ENCODE results near the gene IBA57.

IBA57 gene

DNA sequence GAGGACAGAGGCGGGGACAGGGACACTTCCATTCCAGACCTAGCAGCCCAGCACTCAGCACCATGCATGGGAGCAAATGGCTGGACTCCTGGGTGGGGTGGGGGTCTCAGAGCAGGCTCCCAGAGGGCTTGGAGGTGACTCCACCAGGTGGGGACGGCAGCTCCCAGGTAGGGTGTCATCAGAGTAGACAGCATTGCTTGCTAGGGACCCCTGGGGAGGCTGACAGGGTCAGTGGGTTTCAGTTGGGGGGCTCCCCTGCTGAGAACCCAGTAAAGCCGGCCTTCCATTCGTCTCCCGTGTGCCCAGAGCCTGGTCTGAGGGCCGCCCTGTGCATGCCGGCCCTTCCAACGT is 20.6 kb upstream of the IBA57 start:
- DNase-seq (ENCODE audit: low read depth in 2 of 2): no peak

DNA sequence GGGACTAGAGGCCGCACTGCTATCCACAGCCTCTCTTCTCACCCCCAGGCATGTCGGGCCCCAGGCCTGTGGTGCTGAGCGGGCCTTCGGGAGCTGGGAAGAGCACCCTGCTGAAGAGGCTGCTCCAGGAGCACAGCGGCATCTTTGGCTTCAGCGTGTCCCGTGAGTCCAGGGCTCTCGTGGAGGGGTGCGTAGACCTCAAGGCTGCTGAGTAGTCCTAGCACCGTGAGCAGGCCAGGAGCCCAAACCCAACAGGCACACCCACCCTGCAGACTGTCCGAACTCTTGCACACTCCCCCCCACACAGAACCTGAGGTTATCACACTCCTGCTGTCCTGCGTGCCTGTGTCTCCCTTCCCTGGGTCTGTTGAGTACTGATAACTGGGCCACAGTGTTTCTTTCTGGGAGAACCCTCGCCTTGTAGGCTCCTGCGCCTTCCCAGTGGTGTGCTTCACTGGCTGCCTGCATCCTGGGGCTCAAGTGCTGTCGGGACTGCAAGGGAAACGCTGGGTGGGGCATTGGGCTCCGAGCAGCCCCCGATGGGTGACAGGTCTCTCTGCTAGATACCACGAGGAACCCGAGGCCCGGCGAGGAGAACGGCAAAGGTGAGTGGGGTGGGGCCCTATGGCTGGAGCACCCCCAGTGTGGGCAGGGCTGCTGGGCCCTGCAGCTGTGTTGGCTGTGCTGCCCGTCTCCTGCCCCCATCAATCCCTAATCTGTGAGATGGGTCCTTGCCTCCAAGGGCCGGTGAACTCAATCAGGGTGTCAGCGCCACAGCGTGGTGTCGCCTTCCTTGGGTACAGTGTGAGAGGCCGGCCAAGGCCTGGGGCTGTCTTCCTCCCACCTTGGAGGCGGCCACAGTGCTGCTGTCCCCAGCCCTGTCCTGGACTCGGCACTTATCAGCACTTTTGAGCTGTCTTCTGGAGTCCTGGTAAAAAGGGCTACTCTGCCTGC is 19.9 kb upstream of the IBA57 start:
- no peak for DNase-seq (ENCODE audit: low read depth in 2 of 2)

DNA sequence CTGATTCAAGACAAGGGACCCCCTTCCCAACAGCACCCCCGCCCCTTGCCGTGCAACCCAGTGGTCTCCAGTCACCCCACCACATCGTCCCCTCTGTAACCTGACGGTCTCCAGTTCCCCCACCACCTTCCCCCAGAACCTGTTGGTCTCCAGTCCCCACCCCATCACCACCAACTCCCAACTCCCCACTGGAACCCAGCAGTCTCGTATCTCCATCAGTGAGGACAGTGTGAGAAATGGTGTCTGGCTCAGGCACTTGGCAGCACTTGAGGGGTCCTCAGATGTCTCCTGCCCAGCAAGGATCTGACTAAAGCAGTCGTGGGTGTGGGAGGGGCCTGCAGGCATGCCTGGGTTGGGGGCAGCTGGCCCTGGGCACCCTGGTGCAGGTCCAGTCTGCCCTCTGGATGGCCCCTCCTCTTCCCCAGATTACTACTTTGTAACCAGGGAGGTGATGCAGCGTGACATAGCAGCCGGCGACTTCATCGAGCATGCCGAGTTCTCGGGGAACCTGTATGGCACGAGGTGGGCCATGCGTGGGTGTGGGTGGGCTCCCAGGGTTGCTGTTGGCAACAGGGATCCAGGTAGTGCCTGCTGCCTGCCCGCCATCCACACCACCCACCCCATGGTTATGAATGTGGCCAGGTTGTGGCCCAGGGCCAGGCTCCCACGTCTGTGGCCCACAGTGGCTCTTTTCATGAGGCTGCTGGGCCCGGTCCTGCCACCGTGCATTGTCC is 19.0 kb upstream of the IBA57 start:
- DNase-seq (ENCODE audit: low read depth in 2 of 2): no peak

DNA sequence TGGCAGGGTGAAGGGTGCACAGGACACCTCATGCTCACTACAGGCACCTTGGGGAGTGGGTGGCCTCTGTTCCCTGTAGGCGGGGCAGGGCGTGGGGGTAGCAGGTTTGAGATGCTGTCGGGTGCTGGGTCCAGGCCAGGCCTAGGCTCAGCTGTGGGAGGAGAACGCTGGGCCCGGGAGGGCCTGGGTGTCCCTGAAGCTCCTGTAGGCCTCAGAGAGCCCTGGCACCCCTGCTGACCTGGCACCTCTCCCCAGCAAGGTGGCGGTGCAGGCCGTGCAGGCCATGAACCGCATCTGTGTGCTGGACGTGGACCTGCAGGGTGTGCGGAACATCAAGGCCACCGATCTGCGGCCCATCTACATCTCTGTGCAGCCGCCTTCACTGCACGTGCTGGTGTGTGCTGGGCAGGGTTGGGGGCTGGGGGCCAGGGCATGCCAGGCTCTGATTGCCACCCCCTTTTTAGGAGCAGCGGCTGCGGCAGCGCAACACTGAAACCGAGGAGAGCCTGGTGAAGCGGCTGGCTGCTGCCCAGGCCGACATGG is 18.4 kb upstream of the IBA57 start:
- no peak for DNase-seq (ENCODE audit: low read depth in 2 of 2)

DNA sequence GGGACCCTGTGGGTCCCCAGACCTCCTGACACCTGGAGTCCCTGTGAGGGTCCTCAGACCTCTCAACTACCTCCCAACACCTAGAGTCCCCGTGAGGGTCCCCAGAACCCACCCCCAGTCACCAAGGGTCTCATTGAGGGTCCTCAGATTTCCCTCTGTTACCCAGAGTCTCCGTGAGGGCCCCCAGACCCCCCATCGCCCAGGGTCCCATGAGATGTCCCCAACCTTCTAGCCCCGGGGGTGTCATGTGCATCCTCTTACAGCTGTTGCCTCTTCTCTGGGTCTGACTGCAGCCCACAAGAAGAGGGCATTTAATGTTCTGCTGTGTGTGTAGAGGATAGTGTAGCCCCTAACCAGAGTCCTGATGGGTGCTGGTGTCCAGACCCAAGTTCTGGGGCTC is 17.8 kb upstream of the IBA57 start:
- no peak for DNase-seq (ENCODE audit: low read depth in 2 of 2)

DNA sequence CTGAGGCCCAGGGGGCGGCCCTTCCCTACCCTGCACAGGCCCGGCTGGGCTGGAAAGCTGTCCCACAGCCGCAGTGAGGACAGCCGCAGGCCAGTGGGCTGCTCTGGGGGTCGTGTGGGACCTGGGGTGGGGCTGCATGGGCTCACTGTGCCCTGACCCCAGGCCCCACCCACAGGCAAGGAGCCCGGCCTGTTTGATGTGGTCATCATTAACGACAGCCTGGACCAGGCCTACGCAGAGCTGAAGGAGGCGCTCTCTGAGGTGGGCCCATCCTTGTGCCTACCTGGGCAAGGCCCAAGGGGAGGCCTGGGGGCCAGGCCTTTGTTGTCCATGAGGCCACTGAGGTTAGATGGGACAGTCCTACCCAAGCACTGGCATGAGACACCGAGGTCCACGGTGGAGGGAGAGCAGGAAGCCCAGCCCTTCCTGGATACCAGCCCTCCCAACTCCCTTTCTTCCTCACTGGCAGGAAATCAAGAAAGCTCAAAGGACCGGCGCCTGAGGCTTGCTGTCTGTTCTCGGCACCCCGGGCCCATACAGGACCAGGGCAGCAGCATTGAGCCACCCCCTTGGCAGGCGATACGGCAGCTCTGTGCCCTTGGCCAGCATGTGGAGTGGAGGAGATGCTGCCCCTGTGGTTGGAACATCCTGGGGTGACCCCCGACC is 17.3 kb upstream of the IBA57 start:
- no peak for DNase-seq (ENCODE audit: low read depth in 2 of 2)

DNA sequence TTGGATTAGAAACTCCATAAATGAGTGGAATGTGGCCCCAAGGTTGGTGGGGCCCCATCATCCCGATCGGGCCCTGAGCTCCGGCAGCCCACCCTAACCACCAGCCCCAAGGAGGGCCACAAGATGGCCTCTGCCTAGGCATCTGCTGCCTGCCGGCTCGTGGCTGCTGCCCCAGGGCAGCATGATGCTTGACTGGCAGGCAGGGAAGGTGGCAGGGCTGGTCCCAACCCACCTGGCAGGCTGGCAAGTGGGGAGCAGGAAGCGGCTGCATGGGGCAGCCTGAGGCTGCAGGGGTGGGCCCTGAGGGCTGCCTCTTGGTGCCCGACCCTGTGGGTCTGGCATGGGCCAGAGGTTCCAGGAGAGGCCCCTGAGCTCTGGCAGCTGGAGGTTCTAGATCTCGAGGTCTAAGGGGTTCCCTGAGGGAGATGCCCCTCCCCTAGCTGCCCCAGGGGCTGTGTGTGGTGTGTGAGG is 16.6 kb upstream of the IBA57 start:
- DNase-seq (ENCODE audit: low read depth in 2 of 2): no peak

DNA sequence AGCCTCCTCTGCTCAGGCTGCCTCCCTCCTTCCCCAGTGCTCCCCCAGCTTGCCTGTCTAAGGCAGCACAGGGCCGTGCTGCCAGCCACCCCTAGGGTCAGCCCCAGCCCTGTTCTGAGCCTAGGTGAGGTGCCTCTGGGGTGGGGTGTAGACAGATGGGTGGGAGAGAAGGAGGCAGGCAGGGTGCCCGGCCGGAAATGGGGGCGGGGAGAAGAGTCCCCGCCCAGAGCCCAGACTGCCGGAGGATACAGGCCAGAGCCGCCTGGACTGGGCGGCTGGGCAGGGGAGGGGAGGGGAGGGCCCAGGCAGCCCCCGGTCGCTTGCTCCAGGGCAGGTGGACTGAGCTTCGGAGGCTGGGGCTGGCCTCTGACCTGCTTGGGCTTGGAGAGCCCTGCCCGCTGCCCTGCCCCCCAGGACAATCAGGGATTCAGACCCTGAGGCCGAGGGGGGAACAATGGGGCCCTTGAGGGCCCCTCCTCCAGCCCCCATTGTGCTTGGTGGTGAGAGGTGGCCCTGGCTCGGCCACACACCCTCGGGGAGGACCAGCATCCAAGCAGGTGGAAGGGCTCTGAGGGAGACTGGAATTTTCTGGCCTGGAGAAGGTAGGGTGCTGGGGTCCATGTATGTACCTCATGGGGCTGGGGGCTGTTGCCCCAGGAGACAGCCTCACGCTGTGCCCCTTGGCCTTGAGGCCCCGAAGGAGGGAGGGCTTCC is 16.0 kb upstream of the IBA57 start, which contains the start of gene GJC2:
GJC2 (plus strand) TSS at position 525 of the 714 bp plus-strand sequence. CDS start 7,829 bp downstream, outside the sequence.
- DNase-seq (ENCODE audit: low read depth in 2 of 2): no peak

DNA sequence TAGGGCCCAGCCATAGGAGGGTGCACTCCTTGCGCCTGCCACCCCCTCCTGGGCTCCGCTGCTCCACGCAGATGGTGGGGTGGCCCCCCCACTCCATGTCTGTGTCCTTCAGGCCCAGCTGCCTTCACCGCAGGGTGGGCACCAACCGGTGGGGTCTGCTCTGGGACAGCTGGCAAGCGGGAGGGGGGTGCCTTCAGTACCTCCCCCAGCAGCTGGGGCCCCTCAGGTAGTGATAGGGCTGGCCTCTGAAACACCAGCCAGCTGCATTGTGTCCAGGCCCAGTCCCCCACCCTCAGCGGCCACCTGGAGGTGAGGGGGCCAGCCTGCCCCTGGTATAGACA is 15.5 kb upstream of the IBA57 start:
- DNase-seq (ENCODE audit: low read depth in 2 of 2): no peak

DNA sequence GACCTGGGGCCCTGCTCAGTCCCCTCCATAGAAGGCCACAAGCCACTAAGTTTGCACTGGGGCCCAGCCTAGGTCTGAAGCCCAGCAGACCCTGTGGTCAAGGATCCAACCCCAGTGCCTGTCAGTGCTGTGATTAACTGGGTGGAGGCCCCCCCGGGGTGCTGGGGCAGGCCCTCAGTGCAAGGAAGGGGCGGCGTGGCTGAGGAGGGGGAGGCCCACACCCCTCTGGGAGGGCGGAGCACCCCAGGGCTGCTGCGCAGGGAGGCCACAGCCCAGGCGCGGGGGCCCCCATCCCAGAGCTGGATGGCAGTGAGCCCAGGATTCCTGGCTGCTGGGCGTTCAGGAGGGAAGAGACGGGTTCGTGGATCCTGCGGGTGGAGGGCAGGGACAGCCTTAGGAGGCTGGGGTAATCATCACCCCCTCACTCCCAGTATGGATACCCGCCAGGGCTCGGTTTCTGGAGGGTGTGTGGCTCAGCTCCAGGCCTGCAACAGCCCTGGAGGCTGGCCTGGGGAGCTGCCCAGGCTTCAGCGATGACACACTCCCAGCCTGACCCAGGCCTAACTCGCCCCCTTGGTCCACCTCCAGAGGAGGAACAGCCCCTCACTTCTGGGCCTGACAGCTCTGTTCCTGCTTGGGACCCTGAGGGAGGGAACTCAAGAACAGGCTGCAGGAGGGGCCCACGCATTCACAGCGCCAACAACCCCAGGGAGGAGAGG is 15.0 kb upstream of the IBA57 start:
- no peak for DNase-seq (ENCODE audit: low read depth in 2 of 2)

DNA sequence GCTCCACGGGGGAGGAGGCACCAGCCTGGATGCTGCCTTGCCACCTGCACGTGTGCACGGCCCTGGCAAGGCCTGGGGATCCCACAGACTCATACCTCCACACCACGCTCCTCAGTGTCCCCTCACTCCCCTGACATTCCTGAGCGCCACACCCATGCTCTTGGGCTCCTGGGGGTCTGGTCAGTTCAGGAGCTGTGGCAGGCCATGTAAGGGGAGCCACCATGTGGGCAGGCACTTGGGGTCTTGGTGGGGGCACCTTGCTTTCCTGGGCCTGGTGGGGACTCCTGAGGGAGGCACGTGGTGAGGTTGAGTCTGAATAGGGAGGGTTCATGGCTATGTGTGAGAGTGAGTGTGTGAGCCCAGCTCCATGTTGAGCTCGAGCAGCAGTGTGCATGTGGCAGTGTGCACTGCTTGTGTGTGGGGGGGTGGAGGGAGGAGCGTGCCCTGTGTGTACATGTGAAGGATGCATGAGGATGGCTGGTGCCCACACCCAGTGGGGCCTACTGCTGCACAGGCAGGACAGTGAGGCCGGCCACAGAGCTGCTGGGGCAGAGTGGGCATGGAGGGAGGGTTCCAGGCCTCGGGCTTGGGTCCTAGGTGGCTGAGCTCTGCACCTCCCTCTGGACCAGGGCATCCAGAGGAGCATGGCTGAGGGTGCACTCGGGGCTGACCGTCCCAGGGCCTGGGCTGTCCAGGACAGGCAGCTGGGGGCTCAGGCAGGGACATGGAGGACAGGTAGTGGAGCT is 14.3 kb upstream of the IBA57 start:
- DNase-seq (ENCODE audit: low read depth in 2 of 2): no peak

DNA sequence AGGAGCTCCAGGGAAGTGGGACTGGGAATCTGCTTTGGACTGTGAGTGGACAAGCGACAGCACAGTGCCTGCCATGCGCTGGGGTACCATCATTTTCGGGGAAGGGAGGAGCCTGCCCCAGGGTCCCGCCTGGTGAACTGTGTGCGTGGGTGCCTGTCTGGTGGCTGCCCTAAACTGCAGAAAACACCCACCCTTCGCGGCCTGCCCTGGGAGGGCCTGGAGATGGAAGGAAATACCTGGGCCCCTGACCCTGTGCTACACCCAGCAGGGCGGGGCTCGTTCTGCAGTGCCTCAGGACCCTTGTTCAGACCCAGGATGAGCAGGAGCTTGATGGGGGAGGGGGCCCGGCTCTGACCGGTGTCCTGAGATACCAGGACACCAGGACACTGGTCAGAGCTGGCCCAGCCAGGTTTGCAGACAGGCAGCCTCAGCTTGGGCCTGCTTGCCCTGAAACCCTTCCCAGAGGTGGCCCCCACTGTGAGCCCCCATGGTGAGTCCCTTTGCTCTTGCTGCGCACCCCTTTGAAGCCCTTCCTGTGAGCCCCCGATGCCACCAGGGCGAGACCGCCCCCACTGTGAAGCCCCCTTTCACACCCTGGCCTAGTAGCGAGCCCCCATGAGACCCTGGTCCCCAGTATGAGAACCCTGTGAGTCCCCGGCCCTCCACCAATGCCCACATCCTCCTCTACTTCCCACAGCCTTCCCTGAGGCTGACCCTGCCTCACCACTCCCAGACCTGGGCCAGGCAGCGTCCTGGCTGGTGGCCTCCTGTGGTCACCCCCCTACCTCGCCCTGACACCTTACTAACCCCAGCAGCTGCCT is 13.3 kb upstream of the IBA57 start:
- no peak for DNase-seq (ENCODE audit: low read depth in 2 of 2)

DNA sequence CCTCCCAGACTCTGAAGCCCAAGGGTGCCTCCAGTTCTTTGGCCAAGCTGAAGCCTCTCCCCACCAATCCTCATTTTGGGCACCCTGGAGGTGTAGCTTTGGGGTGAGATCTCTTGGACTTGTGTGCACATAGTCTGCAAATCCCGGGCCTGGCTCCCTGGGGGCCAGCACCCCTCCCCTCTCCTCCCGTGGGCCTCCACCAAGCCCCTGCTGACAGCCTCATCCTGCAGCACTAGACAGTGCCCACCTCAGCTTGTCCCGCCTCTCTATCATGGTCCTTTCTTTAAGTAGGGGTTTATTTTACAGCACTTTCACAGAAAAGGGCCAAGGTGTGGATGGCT is 12.7 kb upstream of the IBA57 start:
- DNase-seq (ENCODE audit: low read depth in 2 of 2): no peak

DNA sequence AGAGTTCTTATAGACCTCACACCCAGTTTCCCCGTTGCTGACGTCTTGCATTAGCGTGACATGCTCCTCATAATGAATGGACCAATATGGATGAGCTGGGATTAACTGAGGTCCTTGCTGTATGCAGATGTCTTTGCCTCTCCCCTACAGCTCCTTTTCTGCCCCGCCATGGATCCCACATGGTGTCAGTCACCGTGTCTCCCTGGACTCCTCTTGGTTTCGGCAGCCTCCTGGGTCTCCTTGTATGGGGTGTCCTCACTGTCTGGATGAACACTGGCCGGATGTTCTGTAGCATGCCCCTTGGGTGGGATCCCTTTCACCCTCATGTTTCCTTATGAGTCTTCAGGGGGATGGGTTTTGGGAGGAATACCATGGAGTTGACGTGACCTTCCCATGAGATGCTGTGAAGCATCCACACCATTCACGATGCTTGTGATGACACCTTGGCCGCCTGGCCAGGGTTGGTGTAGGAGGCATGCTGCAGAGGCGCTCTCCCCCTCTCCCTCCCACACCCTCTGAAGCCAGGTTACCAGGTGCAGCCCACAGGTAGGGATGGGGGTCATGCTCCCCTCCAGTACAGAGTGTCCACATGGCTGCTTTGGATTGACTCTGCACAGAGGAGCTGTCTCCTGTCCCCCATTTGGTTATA is 11.5 kb upstream of the IBA57 start:
- DNase-seq (ENCODE audit: low read depth in 2 of 2): no peak

DNA sequence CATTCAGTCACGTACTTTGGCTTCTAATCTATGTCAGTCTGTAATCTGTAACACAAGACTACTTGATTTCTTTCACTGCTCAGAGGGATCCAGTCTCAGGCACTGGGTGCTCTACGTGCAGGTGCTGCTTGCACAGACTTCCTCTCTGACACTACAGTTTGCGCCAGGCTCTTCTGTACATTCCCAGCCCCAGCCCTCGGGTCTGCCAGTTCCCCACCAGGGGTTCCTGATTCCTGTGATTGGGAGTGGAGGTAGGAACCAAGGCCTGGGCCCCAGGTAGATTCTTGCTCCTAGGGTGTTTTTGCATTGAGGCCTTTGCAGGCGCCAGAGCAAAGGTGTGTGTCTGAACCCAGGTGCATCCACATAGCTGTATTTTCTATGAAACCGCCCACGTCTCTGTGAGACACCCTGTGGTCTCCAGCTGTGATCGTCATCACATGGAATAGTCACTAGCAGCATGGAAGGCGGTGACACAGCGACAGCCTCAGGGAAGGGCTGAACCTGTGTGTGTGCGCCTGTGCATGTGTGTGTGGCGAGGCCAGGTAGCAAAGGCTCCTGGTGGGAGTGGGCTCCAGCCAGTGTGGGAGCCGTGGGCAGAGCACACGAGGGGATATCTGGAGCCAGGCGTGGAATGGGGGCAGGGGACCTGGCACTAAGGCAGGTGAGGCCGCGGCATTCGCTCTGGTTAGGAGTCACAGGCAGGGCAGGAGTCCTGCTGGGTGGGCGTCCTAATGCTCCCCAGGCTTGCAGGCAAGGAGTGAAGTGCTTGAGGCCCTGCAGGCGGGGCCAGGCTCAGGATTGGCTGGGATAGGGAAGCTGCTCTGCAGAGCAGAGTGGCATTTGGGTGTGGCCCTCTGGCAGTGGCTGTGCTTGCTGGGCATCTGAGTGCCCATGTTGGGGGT is 10.7 kb upstream of the IBA57 start:
- peak in 1 of 2 donors; percentile 27 for DNase-seq (ENCODE audit: low read depth in 2 of 2)

DNA sequence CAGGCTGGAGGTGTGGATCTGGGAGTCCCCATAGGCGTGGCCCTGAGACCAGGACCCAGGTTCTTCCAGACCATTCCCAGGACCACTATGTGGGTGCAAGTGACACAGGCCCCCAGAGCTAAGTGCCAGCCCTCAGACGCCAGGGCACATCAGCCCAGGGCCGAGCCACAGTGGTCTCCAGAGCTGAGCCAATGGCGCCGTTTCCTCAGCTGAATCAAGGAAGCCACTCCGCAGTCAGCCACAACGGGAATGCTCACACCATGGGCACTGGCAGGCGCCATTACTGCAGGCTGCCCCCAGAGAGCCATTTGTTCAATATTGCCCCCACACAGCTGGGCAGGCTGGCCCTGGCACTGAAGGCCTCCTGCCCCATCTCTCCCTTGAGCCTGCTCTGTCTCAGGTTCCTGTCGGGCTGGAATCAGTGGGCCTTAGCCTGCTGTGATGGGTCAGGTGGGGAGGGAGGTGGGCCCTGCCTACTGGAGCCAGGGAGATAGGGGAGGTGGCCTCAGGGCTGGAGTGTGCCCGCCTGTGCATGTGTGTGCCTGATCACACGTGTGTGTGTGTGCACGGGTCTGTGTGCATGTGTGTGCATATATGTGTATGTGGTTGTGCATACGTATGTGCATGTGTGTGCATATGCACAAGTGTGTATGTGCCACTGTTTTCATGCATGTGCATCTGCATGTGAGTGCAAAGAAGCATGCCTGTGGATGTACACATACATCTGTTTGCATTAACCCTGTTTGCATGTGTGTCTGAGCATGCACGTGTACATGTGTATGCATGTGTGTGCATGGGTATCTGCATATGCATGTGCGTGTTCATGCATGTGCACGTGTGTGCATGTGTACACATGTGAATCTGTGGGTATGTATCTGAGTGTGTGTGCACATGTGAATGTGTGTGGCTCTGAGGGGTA is 9.7 kb upstream of the IBA57 start:
- no peak for DNase-seq (ENCODE audit: low read depth in 2 of 2)

DNA sequence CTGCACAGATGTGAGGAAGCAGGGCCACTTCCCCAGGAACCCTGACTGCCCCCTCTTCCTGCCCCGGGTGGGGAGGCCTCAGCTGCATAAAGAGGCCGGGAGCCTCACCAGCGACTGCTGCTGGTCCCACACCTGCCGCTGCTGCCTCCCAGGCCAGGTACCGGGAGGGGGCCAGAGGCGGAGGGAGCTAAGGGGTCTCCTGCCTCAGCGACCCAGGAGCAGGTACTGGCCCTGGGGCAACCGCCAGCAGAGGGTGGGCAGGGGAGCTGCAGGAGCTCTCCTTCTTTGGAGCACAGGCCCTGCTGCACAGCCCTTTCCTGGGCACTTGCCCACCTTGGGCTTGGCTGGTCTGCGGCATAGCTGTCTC is 9.1 kb upstream of the IBA57 start:
- DNase-seq (ENCODE audit: low read depth in 2 of 2): no peak

All from stimulated activated CD4-positive, alpha-beta T cell treated with anti-CD3 and anti-CD28 coated beads, Interleukin-1b, Interleukin-23, amount 100 ng/mL, for 4 hours (primary cell).